DOHH2 (cell line): Measurements from ENCODE around the gene AMH.

ENCODE experiments used
- H3F3A ChIP-seq: fragments of 200-600 bp; sonication (generic), shearing (Covaris generic); 2 replicates; pipeline ENCODE4 v1.6.0; 2016; ENCODE audit warnings: antibody characterized with exemption, mild to moderate bottlenecking; ENCODE audit not compliant: control insufficient read depth, insufficient read depth
- H3K27ac ChIP-seq: fragments of 200-600 bp; sonication (generic); 2 replicates; pipeline ENCODE4 v1.5.1; 2014; ENCODE audit warnings: low read depth, mild to moderate bottlenecking, low read length, moderate library complexity
- H3K27me3 ChIP-seq: fragments of 200-600 bp; sonication (generic); 2 replicates; pipeline ENCODE4 v1.6.1; 2014; ENCODE audit warnings: mild to moderate bottlenecking, low read length, mixed read lengths; ENCODE audit not compliant: control insufficient read depth
- H3K36me3 ChIP-seq: fragments of 200-600 bp; sonication (generic); 2 replicates; pipeline ENCODE4 v1.6.1; 2014; ENCODE audit warnings: mild to moderate bottlenecking, low read length, moderate library complexity, mixed read lengths; ENCODE audit not compliant: control insufficient read depth
- H3K4me1 ChIP-seq: fragments of 200-600 bp; sonication (generic); 2 replicates; pipeline ENCODE4 v1.6.1; 2014; ENCODE audit warnings: mild to moderate bottlenecking, low read length, mixed read lengths; ENCODE audit not compliant: control insufficient read depth
- H3K4me2 ChIP-seq: fragments of 200-600 bp; sonication (generic); 2 replicates; pipeline ENCODE4 v1.6.0; 2014; ENCODE audit warnings: mild to moderate bottlenecking, low read length, moderate library complexity
- H3K4me3 ChIP-seq: fragments of 200-600 bp; sonication (generic); 2 replicates; pipeline ENCODE4 v1.5.1; 2014; ENCODE audit warnings: mild to moderate bottlenecking, low read length, mixed read lengths
- H3K79me2 ChIP-seq: fragments of 200-600 bp; sonication (generic); 2 replicates; pipeline ENCODE4 v1.6.1; 2014; ENCODE audit warnings: mild to moderate bottlenecking, low read length, mixed read lengths; ENCODE audit not compliant: control insufficient read depth
- H3K9me2 ChIP-seq: fragments of 200-600 bp; sonication (generic); replicated peaks from 2 replicates; pipeline ENCODE4 v1.6.1; 2014; ENCODE audit warnings: mild to moderate bottlenecking, low read length, mixed read lengths; ENCODE audit not compliant: control insufficient read depth
- H3K9me3 ChIP-seq: fragments of 200-600 bp; sonication (generic); 2 replicates; pipeline ENCODE4 v1.6.1; 2014; ENCODE audit warnings: antibody characterized with exemption, low read length, mixed read lengths; ENCODE audit not compliant: control insufficient read depth, insufficient read depth
- H4K20me1 ChIP-seq: fragments of 200-600 bp; sonication (generic); 2 replicates; pipeline ENCODE4 v1.6.0; 2014; ENCODE audit warnings: low read depth, mild to moderate bottlenecking, antibody characterized with exemption, low read length, moderate library complexity; ENCODE audit not compliant: control insufficient read depth, insufficient read depth
- CTCF ChIP-seq: fragments of 200-600 bp; sonication (generic); IDR thresholded peaks from one replicate; pipeline ENCODE4 v1.5.1; 2014; ENCODE audit warnings: antibody characterized with exemption, mild to moderate bottlenecking, low read depth, low read length; ENCODE audit not compliant: poor library complexity, severe bottlenecking
- EZH2phosphoT487 ChIP-seq: fragments of 200-600 bp; sonication (generic); IDR thresholded peaks from 2 replicates; pipeline ENCODE4 v1.6.1; 2017; ENCODE audit warnings: borderline replicate concordance, mild to moderate bottlenecking, antibody characterized with exemption, low read length, moderate library complexity, mixed read lengths

AMH gene

GRCh38 chr19:2216361-2217225, 32.5 kb upstream of the AMH start:
- Histone ChIP-seq H3K4me2 (no peak overlapping the region), H3K36me3 (peaks cover 89% of the 10 kb centered on the region)

GRCh38 chr19:2217591-2217990, 31.5 kb upstream of the AMH start:
- H4K20me1 ChIP-seq: no peaks in the 10 kb centered on the region
- H3K9me3 ChIP-seq: no peaks in the 10 kb centered on the region
- H3K4me1 ChIP-seq: peaks cover 42% of the 10 kb centered on the region
- H3F3A ChIP-seq: peaks cover under 1% of the 10 kb centered on the region; the same call in 1 of the 2 replicates
- H3K27ac ChIP-seq: no peak overlapping the region
- no peaks in the 10 kb centered on the region; the same call in 1 of the 2 replicates for H3K79me2 ChIP-seq
- H3K4me3 ChIP-seq: no peak overlapping the region
- peaks cover 89% of the 10 kb centered on the region for H3K36me3 ChIP-seq
- H3K27me3 ChIP-seq: no peaks in the 10 kb centered on the region
- TF ChIP-seq CTCF: no peak
- TF ChIP-seq EZH2phosphoT487: no peak
- H3K9me2 ChIP-seq: no peaks in the 10 kb centered on the region
- H3K4me2 ChIP-seq: no peak overlapping the region

More at GRCh38 chr19:2216361-2217225, 32.5 kb upstream of the AMH start:
- no peaks in the 10 kb centered on the region for H4K20me1 ChIP-seq
- H3K79me2 ChIP-seq: no peaks in the 10 kb centered on the region; the same call in 1 of the 2 replicates
- TF ChIP-seq CTCF (no peak), EZH2phosphoT487 (no peak)
- H3F3A ChIP-seq: no peaks in the 10 kb centered on the region
- H3K4me3 ChIP-seq: no peak overlapping the region
- no peaks in the 10 kb centered on the region for H3K9me2 ChIP-seq
- no peaks in the 10 kb centered on the region for H3K27me3 ChIP-seq
- H3K9me3 ChIP-seq: no peaks in the 10 kb centered on the region
- no peak overlapping the region for H3K27ac ChIP-seq
- H3K4me1 ChIP-seq: peaks cover 32% of the 10 kb centered on the region

- Histone ChIP-seq H3K4me1 (peaks cover 51% of the 10 kb centered on the region), H3K79me2 (no peaks in the 10 kb centered on the region; the same call in 1 of the 2 replicates), H3K36me3 (peaks cover 85% of the 10 kb centered on the region), H4K20me1 (no peaks in the 10 kb centered on the region), H3K4me3 (no peak overlapping the region), H3K4me2 (no peak overlapping the region), H3K27ac (no peak overlapping the region), H3F3A (peaks cover 5% of the 10 kb centered on the region; the same call in 1 of the 2 replicates), H3K27me3 (no peaks in the 10 kb centered on the region), H3K9me3 (no peaks in the 10 kb centered on the region), H3K9me2 (no peaks in the 10 kb centered on the region)
- no peak for TF ChIP-seq CTCF
Measured at GRCh38 chr19:2219726-2220125, 29.4 kb upstream of the AMH start.
